IPS-18a (cell line): Measurements from ENCODE around the gene PDE6A.

Source experiments
- H3K27ac ChIP-seq: one replicate; pipeline ENCODE4 v1.5.1; 2013; ENCODE audit warnings: low read length
- H3K27me3 ChIP-seq: one replicate; pipeline ENCODE4 v1.6.1; 2013; ENCODE audit warnings: mild to moderate bottlenecking, low read length; ENCODE audit not compliant: control insufficient read depth, insufficient read depth
- H3K36me3 ChIP-seq: one replicate; pipeline ENCODE4 v1.6.1; 2013; ENCODE audit warnings: low read depth, low read length; ENCODE audit not compliant: control insufficient read depth
- H3K4me1 ChIP-seq: one replicate; pipeline ENCODE4 v1.6.1; 2013; ENCODE audit warnings: low read depth, low read length; ENCODE audit not compliant: control insufficient read depth
- H3K4me3 ChIP-seq: one replicate; pipeline ENCODE4 v1.5.1; 2013; ENCODE audit warnings: low read length
- H3K9ac ChIP-seq: one replicate; pipeline ENCODE4 v1.6.1; 2013; ENCODE audit warnings: mild to moderate bottlenecking, low read length, moderate library complexity
- H3K9me3 ChIP-seq: one replicate; pipeline ENCODE4 v1.6.1; 2013; ENCODE audit warnings: low read depth, low read length; ENCODE audit not compliant: control insufficient read depth

The PDE6A gene

GRCh38 chr5:149817539-149818060 is 127.0 kb downstream of the PDE6A start:
- Histone ChIP-seq H3K4me3 (no peak overlapping the region), H3K9me3 (no peaks in the 10 kb centered on the region), H3K27ac (no peak overlapping the region), H3K27me3 (no peaks in the 10 kb centered on the region), H3K9ac (no peak overlapping the region), H3K36me3 (peaks cover 3% of the 10 kb centered on the region), H3K4me1 (no peaks in the 10 kb centered on the region)

GRCh38 chr5:149816661-149817060 is 127.9 kb downstream of the PDE6A start:
- Histone ChIP-seq H3K4me3 (no peak overlapping the region), H3K4me1 (no peaks in the 10 kb centered on the region), H3K9me3 (no peaks in the 10 kb centered on the region), H3K27me3 (no peaks in the 10 kb centered on the region), H3K9ac (no peak overlapping the region), H3K36me3 (peaks cover 3% of the 10 kb centered on the region), H3K27ac (no peak overlapping the region)

GRCh38 chr5:149811453-149811852 is 133.1 kb downstream of the PDE6A start:
- Histone ChIP-seq H3K4me3 (no peak overlapping the region), H3K27me3 (no peaks in the 10 kb centered on the region), H3K4me1 (peaks cover 8% of the 10 kb centered on the region), H3K9ac (no peak overlapping the region), H3K27ac (no peak overlapping the region), H3K9me3 (no peaks in the 10 kb centered on the region), H3K36me3 (no peaks in the 10 kb centered on the region)

- peaks cover 12% of the 10 kb centered on the region for H3K4me1 ChIP-seq
- H3K36me3 ChIP-seq: no peaks in the 10 kb centered on the region
- no peak overlapping the region for H3K9ac ChIP-seq
- H3K4me3 ChIP-seq: no peak overlapping the region
- no peak overlapping the region for H3K27ac ChIP-seq
- H3K9me3 ChIP-seq: no peaks in the 10 kb centered on the region
- H3K27me3 ChIP-seq: no peaks in the 10 kb centered on the region
Observed at GRCh38 chr5:149810856-149811255, 133.7 kb downstream of the PDE6A start.

- Histone ChIP-seq H3K9me3 (no peaks in the 10 kb centered on the region), H3K36me3 (no peaks in the 10 kb centered on the region), H3K9ac (no peak overlapping the region), H3K27ac (no peak overlapping the region), H3K27me3 (no peaks in the 10 kb centered on the region), H3K4me1 (peaks cover 12% of the 10 kb centered on the region), H3K4me3 (no peak overlapping the region)
Observed at GRCh38 chr5:149809931-149810691, 134.5 kb downstream of the PDE6A start.

- H3K4me3 ChIP-seq: no peak overlapping the region
- no peaks in the 10 kb centered on the region for H3K36me3 ChIP-seq
- H3K27me3 ChIP-seq: no peaks in the 10 kb centered on the region
- H3K9me3 ChIP-seq: no peaks in the 10 kb centered on the region
- no peak overlapping the region for H3K9ac ChIP-seq
- H3K4me1 ChIP-seq: peaks cover 12% of the 10 kb centered on the region
- H3K27ac ChIP-seq: no peak overlapping the region
Observed at GRCh38 chr5:149808264-149808982, 136.2 kb downstream of the PDE6A start.
